GM19324 (cell line): Measurements from ENCODE around the gene TLE4.
"Not testable (repeated sequence)": the region's sequence is repeated elsewhere in the genome, so short reads cannot be mapped to it uniquely, and the experiment has no call there.

ENCODE experiments used
- ATAC-seq: cut with Tn5 transposase; IDR thresholded peaks from one replicate; pipeline ENCODE4 v1.9.1; 2021; ENCODE audit warnings: mild to moderate bottlenecking, moderate library complexity; ENCODE audit not compliant: unreplicated experiment, low FRiP score

TLE4 gene

DNA sequence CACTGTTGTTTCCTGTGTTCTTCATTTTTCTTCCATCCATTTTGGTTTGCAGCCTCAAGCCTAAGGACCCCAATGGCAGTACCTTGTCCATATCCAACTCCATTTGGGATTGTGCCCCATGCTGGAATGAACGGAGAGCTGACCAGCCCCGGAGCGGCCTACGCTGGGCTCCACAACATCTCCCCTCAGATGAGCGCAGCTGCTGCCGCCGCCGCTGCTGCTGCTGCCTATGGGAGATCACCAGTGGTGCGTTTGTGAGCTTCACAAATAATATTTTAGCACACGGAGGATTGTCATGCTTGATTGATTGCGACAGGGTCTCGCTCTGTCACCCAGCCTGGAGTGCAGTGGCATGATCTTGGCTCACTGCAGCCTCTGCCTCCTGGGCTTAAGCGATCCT is 136.8 kb downstream of the TLE4 start:
- no peak for ATAC-seq

DNA sequence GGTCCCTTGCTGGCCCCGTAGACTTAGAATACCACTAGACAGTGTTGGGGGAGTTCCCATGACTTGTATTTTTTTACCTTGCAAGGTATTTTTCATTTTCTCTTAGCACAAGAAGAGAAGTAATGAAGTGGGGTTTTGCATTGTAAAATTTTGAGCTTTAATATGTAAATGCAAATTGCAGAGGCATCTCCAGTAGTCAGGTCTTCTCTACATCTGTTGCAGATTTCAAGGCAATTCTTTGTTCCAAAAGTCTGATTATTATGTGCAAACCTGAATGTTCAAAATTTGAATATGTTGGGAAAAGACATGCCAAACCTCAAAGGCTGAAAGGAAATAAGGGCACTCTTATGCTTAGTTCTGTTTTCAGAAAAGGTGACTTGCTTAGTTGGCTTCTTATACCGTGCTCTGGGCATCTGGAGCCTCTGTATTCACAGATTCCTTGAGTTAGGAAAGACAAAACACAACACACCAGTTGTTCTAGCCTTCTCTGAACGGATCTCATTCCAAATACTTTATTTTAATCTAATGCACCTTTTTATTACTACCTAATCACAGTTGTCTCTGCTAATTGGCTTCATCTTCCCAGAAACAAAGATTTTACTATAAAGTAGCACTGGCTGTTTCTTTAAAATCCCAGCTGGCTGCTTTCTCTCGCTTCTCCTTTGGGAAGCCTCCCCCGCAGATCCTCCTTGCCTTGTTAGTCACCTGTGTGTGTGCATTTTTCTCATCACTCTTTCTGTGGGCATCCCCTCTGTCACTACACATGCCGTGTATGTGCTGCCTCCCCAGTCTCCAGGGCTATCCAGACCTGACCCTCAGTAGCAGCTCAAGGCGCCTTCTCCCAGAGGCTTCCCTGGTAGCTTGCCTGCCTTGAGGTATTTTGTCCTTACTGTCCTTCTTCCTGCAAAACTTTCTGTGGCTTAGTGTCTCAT is 138.2 kb downstream of the TLE4 start:
- no peak for ATAC-seq

DNA sequence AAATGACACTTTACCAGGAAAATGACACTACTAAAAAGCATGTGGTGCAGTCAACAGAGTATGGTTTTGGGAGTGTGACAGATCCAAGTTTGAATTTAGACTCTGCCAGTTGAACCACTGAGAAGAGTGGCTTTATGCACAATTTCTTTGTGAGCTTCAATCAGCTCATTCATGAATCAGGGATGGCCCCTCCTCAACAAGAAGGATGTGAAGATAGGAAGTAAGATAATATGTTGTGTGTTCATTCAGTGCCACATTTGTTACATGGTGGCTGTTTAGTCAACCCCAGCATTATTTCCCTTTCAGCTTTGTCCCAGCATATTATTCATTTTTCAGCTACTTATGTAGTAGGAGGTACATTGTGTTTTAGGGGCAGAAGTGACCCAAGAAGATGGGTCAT is 140.1 kb downstream of the TLE4 start:
- no peak for ATAC-seq

- ATAC-seq: no peak
Measured at GRCh38 chr9:79719021-79719420, 147.3 kb downstream of the TLE4 start.

GRCh38 chr9:79719989-79720388 is 148.2 kb downstream of the TLE4 start:
- ATAC-seq: no peak

DNA sequence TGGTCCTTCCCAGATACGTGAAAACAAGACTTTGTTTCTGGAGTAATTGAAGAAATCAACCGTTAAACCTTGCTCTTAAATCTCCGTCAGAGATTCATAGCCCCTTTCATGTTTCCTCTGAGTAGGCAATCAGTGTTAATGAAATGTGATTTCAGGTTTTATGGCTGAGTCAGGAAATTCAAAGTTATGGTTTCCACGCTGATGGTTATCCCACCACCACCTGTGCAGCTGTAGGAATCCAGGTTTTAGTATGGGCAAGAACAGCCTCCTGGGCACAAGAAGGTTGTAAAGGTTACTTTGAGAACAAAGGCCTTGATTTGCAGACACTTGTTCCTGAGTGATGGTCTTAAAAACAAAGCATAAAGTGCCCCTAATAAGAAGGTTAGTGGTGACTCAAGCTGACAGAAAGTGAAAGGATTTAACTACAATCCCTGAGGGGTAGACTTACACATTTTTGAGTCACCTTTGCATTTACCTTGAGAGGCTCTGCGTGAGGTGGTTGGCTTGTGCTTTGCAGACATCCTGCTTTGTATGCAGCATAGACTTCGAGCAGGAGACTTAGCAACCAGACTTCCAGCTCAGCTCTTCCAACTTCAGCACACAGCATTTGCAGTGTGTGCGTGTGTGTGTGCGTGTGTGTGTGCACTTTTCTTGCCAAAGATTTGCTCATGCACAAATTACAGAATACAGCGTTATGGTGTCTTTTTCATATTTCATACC is 159.6 kb downstream of the TLE4 start:
- peak; percentile 66 for ATAC-seq

GRCh38 chr9:79735023-79735779 is 163.4 kb downstream of the TLE4 start:
- ATAC-seq: no peak

GRCh38 chr9:79736051-79736450 is 164.3 kb downstream of the TLE4 start:
- no peak for ATAC-seq

DNA sequence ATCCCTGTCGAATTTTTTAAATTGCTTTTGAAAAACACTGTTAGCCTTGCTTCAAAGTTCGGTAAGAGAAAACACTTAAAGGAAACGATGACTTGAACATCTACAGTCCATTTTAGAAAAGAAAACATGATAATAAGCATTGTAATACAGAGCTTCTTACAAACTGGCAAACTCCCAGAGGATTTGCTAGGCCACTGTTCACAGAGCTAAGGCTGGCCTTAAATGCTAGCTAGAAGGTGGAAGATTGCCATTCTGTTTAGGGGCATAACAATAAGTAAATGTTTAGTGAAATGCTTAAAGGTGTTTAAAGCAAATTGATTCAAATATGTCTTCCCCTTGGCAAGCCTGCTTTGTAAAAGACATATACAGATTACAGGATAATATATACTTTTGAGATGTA is 169.6 kb downstream of the TLE4 start:
- no peak for ATAC-seq

GRCh38 chr9:79742110-79742721 is 170.5 kb downstream of the TLE4 start:
- ATAC-seq: no peak

DNA sequence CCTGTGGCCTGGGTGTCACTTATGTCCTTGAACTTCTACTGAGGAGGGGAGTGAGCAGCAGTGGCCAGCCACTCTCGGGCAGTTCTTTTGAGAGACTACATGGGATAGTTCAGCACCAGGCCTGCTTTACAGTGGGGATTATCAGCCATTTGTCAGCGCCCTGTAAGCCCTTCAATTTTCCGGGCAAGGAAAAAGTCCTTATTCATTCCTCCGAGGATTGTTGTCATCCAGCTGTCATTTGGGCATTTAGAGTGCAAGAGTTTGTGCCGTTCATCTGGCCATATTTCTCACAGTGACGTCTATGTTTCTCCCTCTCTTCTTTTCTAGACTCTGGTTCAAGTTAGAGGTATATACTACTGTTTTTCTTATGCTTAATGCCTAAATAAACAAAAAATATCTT is 172.8 kb downstream of the TLE4 start:
- ATAC-seq: no peak

- ATAC-seq: no peak
Measured at GRCh38 chr9:79745752-79746336, 174.1 kb downstream of the TLE4 start.

DNA sequence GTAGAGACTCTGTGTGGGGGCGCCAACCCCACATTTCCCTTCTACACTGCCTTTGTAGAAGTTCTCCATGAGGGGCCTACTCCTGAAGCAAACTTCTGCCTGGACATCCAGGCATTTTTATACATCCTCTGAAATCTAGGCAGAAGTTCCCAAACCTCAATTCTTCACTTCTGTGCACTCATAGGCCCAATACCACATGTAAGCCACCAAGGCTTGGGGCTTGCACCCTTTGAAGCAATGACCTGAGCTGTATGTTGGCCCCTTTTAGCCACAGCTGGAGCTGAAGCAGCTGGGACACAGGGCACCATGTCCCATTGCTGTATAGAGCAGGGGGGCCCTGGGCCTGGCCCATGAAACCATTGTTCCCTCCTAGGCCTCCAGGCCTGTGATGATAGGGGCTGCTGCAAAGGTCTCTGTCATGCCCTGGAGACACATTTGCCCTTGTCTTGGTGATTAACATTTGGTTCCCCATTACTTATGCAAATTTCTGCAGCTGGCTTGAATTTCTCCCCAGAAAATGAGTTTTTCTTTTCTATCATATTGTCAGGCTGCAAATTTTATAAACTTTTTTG is 180.2 kb downstream of the TLE4 start:
- not testable (repeated sequence) for ATAC-seq

DNA sequence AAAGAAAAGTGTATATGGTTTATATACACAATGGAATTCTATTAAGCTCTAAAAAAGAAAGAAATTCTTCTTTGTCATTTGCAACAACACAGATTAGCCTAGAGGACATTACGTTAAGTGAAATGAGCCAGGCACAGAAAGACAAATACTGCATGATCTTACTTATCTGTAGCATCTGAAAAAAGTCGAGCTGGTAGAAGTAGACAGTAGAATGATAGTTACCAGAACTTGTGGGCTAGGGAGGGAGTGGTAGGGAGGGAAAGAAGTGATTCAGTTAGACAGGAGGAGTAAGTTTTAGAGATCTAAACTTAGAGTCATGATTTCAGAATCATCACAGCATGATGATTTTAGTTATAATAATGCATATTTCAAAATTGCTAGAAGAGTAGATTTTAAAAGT is 184.6 kb downstream of the TLE4 start:
- ATAC-seq: no peak

- ATAC-seq: no peak
Measured at GRCh38 chr9:79757074-79757473, 185.3 kb downstream of the TLE4 start.

DNA sequence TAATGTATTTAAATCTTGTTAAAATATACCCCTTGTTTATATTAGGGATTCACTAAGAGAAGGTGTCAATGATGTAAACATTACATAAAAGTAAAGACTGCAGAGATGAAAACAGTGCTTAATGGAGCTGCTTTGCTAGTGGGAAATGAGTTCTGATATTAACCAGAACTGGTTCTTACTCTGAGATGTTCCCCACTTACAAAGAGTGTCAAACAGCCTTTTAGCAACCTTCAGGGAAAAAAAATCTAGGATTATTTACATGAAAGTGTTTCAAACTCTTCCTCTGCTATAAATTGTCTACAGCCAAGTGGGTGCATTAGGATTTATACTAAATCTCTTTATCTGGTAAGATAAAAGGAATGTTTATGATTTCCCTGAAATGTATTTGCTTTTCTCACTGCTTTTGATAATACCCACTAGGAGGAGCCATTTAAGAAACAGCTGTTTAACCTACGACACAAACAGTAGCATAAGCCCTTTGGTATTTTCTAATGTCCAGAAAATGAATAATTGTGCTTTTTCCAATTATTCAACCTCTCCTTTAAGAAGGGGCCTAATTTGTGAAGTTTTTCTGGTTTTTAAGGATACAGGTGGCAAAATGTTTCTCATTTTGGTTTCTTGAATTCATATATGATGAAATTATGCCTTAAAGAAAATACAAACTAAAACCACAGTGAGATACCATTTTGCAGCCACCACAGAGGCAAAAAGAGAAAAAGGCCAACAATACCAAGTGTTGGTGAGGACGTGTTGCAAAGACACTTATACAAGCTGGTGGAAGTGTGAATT is 186.3 kb downstream of the TLE4 start:
- ATAC-seq: no peak

DNA sequence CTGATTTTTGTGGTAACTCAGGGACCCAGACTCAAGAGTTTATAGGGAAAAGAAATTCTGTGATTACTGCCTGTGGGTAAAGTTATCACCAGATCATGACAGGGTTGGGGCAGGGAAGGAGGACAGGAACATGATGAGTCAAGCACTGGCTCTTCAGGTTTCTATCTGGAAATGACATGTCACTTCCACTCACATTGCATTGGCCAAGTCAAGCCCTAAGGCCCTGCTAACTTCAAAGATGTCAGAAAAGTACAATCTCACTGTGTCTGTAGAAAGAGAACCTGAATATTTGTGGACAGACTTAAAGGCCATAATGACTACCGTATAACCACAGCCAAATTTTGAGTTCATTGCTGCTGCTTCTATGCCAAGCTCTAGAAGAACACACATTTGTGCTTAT is 187.7 kb downstream of the TLE4 start:
- no peak for ATAC-seq

DNA sequence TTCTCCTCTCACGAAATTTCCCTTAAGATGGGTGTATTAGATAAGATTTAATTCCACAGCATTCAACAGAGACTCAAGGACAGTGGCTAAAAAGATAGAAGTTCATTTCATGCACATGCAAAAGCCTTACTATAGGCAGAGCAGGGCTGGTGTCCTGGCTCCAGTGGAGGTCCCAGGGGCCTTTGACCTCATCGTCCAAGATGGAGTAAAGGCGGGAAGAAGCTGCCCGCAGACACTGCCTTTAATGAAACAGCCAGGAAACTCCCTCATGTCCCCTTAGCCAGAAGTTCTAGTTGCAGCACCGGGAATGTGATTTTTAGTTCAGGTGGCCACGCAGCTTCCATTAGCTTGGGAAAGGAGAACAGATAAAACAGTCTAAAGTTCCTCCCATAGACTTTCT is 190.3 kb downstream of the TLE4 start:
- ATAC-seq: no peak

DNA sequence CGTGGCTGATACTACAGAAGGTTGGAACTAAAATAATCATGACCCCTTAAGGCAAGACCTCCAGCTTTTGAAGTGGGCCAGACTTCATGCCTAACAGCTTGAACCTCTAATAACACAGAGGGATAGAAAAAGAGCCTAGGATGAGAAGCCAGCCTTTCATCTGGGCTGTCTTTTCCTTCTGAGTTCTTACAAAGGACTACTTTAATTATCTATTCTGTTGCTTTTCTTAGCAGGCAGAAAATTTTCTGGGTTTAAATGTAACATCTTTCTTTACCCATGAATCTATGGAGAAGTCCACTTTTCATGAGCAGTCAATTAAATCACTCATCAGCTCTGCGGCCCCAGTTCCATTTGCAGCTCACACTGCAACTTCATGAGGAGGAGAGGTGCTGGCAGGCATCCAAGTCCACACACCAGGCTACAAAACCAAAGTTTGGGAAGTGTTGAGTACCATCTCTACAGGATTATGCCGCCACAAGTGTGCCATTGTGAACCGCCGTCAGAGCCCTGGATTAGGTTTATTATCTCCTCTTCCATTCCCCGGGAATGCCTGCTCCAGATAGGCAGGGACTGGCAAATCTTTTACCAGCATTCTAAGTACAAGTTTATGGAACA is 192.0 kb downstream of the TLE4 start:
- no peak for ATAC-seq
